Measurements from ENCODE around the gene ADSS2.

- TF ChIP-seq, protein P1, sequence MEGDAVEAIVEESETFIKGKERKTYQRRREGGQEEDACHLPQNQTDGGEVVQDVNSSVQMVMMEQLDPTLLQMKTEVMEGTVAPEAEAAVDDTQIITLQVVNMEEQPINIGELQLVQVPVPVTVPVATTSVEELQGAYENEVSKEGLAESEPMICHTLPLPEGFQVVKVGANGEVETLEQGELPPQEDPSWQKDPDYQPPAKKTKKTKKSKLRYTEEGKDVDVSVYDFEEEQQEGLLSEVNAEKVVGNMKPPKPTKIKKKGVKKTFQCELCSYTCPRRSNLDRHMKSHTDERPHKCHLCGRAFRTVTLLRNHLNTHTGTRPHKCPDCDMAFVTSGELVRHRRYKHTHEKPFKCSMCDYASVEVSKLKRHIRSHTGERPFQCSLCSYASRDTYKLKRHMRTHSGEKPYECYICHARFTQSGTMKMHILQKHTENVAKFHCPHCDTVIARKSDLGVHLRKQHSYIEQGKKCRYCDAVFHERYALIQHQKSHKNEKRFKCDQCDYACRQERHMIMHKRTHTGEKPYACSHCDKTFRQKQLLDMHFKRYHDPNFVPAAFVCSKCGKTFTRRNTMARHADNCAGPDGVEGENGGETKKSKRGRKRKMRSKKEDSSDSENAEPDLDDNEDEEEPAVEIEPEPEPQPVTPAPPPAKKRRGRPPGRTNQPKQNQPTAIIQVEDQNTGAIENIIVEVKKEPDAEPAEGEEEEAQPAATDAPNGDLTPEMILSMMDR (conservative IDR thresholded peaks at IDR 0.05), result no peak
- no peak for TF ChIP-seq EZH2 (IDR thresholded peaks at IDR 0.05; ENCODE audit: low read depth)
Measured at GRCh38 chr1:244448279-244449036, 3.3 kb downstream of the ADSS2 start.

Measured in PC-9 (cell line).